HG02623 (cell line): ENCODE results near the gene EN1.

ENCODE experiments used
- ATAC-seq: cut with Tn5 transposase; IDR thresholded peaks from one replicate; pipeline ENCODE4 v1.9.1; 2021; ENCODE audit warnings: moderate library complexity; ENCODE audit not compliant: unreplicated experiment

Gene EN1

GRCh38 chr2:118856330-118856977 is 9.0 kb upstream of the EN1 start:
- no peak for ATAC-seq

GRCh38 chr2:118855451-118856279 is 8.2 kb upstream of the EN1 start:
- ATAC-seq = peak; percentile 81

GRCh38 chr2:118854507-118855345 is 7.3 kb upstream of the EN1 start:
- no peak for ATAC-seq

- no peak for ATAC-seq
Measured at GRCh38 chr2:118853651-118854291, 6.3 kb upstream of the EN1 start.

- no peak for ATAC-seq
Measured at GRCh38 chr2:118853129-118853640, 5.7 kb upstream of the EN1 start.

- ATAC-seq = no peak
Measured at GRCh38 chr2:118852605-118853128, 5.2 kb upstream of the EN1 start.

GRCh38 chr2:118851650-118852049 is 4.2 kb upstream of the EN1 start:
- ATAC-seq = no peak

- no peak for ATAC-seq
Measured at GRCh38 chr2:118850901-118851415, 3.5 kb upstream of the EN1 start.

- no peak for ATAC-seq
Measured at GRCh38 chr2:118850168-118850900, 2.9 kb upstream of the EN1 start.

GRCh38 chr2:118849226-118850167 is 2.0 kb upstream of the EN1 start:
- no peak for ATAC-seq

GRCh38 chr2:118848381-118849225 is 1.2 kb upstream of the EN1 start:
- ATAC-seq = no peak

GRCh38 chr2:118847762-118848172 is 319 bp upstream of the EN1 start:
- ATAC-seq = no peak

GRCh38 chr2:118846442-118846952 is 951 bp downstream of the EN1 start:
- no peak for ATAC-seq

GRCh38 chr2:118845522-118846441 is 1.7 kb downstream of the EN1 start:
- no peak for ATAC-seq

GRCh38 chr2:118845005-118845521 is 2.4 kb downstream of the EN1 start:
- ATAC-seq = no peak
